WTC11 (cell line): ENCODE measurements around the gene AGAP1. TPM values are rescaled to one million over a fixed set of nuclear protein-coding genes. Genes with fewer than 3 reads are reported as not detected.

Experiments
- ATAC-seq: fragments of 200-7000 bp; cut with Tn5 transposase; 2 replicates; pipeline ENCODE4 v1.10.0; 2021; ENCODE audit warnings: mild to moderate bottlenecking, moderate library complexity
- CTCF ChIA-PET: fragments of 300-600 bp; sonication (Branson Sonifier 250); formaldehyde crosslinking; loops from one replicate; lab custom pipeline; 2021; ENCODE audit warnings: antibody characterized with exemption; lab: Charles Lee
- POLR2A ChIA-PET: fragments of 350-600 bp; sonication (Branson Sonifier 250); formaldehyde crosslinking; loops from one replicate; lab custom pipeline; 2021; ENCODE audit warnings: antibody characterized with exemption; lab: Charles Lee
- DNase-seq: peaks from one replicate; pipeline ENCODE4 v3.0.0; 2021; ENCODE audit warnings: low spot score
- H3K27ac Mint-ChIP-seq: 2 replicates; pipeline ENCODE4 v1.8.0; 2021; ENCODE audit warnings: mixed read lengths
- H3K27me3 Mint-ChIP-seq: 2 replicates; pipeline ENCODE4 v1.8.0; 2021; ENCODE audit warnings: low read depth, mild to moderate bottlenecking, moderate library complexity, mixed read lengths
- H3K36me3 Mint-ChIP-seq: 2 replicates; pipeline ENCODE4 v1.8.0; 2021; ENCODE audit warnings: mixed read lengths
- H3K4me1 Mint-ChIP-seq: 2 replicates; pipeline ENCODE4 v1.8.0; 2022; ENCODE audit warnings: mixed read lengths
- H3K4me3 Mint-ChIP-seq: 2 replicates; pipeline ENCODE4 v1.8.0; 2021; ENCODE audit warnings: mild to moderate bottlenecking, moderate library complexity, mixed read lengths
- H3K9me3 Mint-ChIP-seq: 2 replicates; pipeline ENCODE4 v1.8.0; 2021; ENCODE audit warnings: mixed read lengths
- ATF6 ChIP-seq: sonication (generic); formaldehyde crosslinking; IDR thresholded peaks from 2 replicates; pipeline ENCODE4 v1.8.1; 2023; ENCODE audit warnings: mild to moderate bottlenecking, missing genetic modification reagents
- CBFB ChIP-seq: sonication (generic); formaldehyde crosslinking; IDR thresholded peaks from 2 replicates; pipeline ENCODE4 v1.8.1; 2022; ENCODE audit warnings: mild to moderate bottlenecking, low read depth, missing genetic modification reagents
- ELF4 ChIP-seq: sonication (generic); formaldehyde crosslinking; IDR thresholded peaks from 2 replicates; pipeline ENCODE4 v1.8.1; 2022; ENCODE audit warnings: low read depth, mild to moderate bottlenecking, moderate library complexity, missing genetic modification reagents
- EMX1 ChIP-seq: fragments of 250-450 bp; sonication (Bioruptor Pico); IDR thresholded peaks from 2 replicates; pipeline ENCODE4 v1.8.0; 2021; ENCODE audit warnings: mild to moderate bottlenecking
- FOXJ3 ChIP-seq: sonication (generic); formaldehyde crosslinking; IDR thresholded peaks from 2 replicates; pipeline ENCODE4 v1.9.0; 2021; ENCODE audit warnings: missing genetic modification reagents, mild to moderate bottlenecking, borderline replicate concordance
- GABPB1 ChIP-seq: sonication (generic); formaldehyde crosslinking; IDR thresholded peaks from 2 replicates; pipeline ENCODE4 v1.8.1; 2023; ENCODE audit warnings: mild to moderate bottlenecking, missing genetic modification reagents
- GRHL2 ChIP-seq: fragments of 250-450 bp; sonication (Bioruptor Pico); IDR thresholded peaks from 2 replicates; pipeline ENCODE4 v1.8.0; 2022; ENCODE audit warnings: mild to moderate bottlenecking, moderate library complexity; ENCODE audit not compliant: insufficient replicate concordance, severe bottlenecking
- GTF2I ChIP-seq: fragments of 250-450 bp; sonication (Bioruptor Pico); conservative IDR thresholded peaks from 2 replicates; pipeline ENCODE4 v1.4.0; 2021; ENCODE audit warnings: mild to moderate bottlenecking
- IRF2 ChIP-seq: sonication (generic); formaldehyde crosslinking; IDR thresholded peaks from 2 replicates; pipeline ENCODE4 v1.8.0; 2022; ENCODE audit warnings: low read depth, missing genetic modification reagents, borderline replicate concordance
- NFE2L1 ChIP-seq: sonication (generic); formaldehyde crosslinking; IDR thresholded peaks from 2 replicates; pipeline ENCODE4 v1.8.1; 2023; ENCODE audit warnings: missing genetic modification reagents
- NR1H2 ChIP-seq: sonication (generic); formaldehyde crosslinking; IDR thresholded peaks from 2 replicates; pipeline ENCODE4 v1.9.0; 2021; ENCODE audit warnings: mild to moderate bottlenecking, moderate library complexity, missing genetic modification reagents
- NR3C1 ChIP-seq: sonication (generic); formaldehyde crosslinking; conservative IDR thresholded peaks from 2 replicates; pipeline ENCODE4 v1.8.1; 2023; ENCODE audit warnings: low read depth, mild to moderate bottlenecking, missing genetic modification reagents
- PREB ChIP-seq: sonication (generic); formaldehyde crosslinking; IDR thresholded peaks from 2 replicates; pipeline ENCODE4 v1.8.1; 2022; ENCODE audit warnings: mild to moderate bottlenecking, missing genetic modification reagents, moderate library complexity, borderline replicate concordance
- SOX15 ChIP-seq: fragments of 250-450 bp; sonication (Bioruptor Pico); IDR thresholded peaks from 2 replicates; pipeline ENCODE4 v1.9.0; 2021; ENCODE audit warnings: mild to moderate bottlenecking
- TEAD4 ChIP-seq: sonication (generic); formaldehyde crosslinking; IDR thresholded peaks from 2 replicates; pipeline ENCODE4 v1.8.0; 2022; ENCODE audit warnings: mild to moderate bottlenecking, missing genetic modification reagents
- TP53 ChIP-seq: sonication (generic); formaldehyde crosslinking; IDR thresholded peaks from 2 replicates; pipeline ENCODE4 v1.8.1; 2023; ENCODE audit warnings: mild to moderate bottlenecking, missing genetic modification reagents
- ZNF219 ChIP-seq: sonication (generic); formaldehyde crosslinking; IDR thresholded peaks from 2 replicates; pipeline ENCODE4 v1.8.0; 2023; ENCODE audit warnings: missing genetic modification reagents, mild to moderate bottlenecking, borderline replicate concordance
- ZNF263 ChIP-seq: sonication (generic); formaldehyde crosslinking; IDR thresholded peaks from 2 replicates; pipeline ENCODE4 v1.8.1; 2022; ENCODE audit warnings: low read depth, mild to moderate bottlenecking, moderate library complexity, missing genetic modification reagents
- ZNF671 ChIP-seq: fragments of 250-450 bp; sonication (Bioruptor Pico); IDR thresholded peaks from 2 replicates; pipeline ENCODE4 v1.8.0; 2021; ENCODE audit warnings: mild to moderate bottlenecking
- ZSCAN18 ChIP-seq: fragments of 250-450 bp; sonication (Bioruptor Pico); IDR thresholded peaks from 2 replicates; pipeline ENCODE4 v2.1.2; 2022; ENCODE audit warnings: mild to moderate bottlenecking, moderate library complexity
- total RNA-seq: library from RNA; stranded (reverse); gene quantifications from 3 replicates; pipeline ENCODE4 v1.2.3, GENCODE V29; 2021
- TF ChIP-seq, protein P1 (sequence below): sonication (generic); formaldehyde crosslinking; conservative IDR thresholded peaks from 2 replicates; pipeline ENCODE4 v1.8.1; 2022; ENCODE audit warnings: mild to moderate bottlenecking, missing genetic modification reagents
- TF ChIP-seq, protein P2 (sequence below): sonication (generic); formaldehyde crosslinking; IDR thresholded peaks from 2 replicates; pipeline ENCODE4 v1.8.0; 2023; ENCODE audit warnings: mild to moderate bottlenecking, missing genetic modification reagents
- TF ChIP-seq, protein P3 (sequence below): sonication (generic); formaldehyde crosslinking; IDR thresholded peaks from 2 replicates; pipeline ENCODE4 v1.8.1; 2023; ENCODE audit warnings: mild to moderate bottlenecking, missing genetic modification reagents, moderate library complexity

Gene AGAP1
- total RNA-seq, 1 experiment from 2014 or later, result 49.3 TPM

DNA sequence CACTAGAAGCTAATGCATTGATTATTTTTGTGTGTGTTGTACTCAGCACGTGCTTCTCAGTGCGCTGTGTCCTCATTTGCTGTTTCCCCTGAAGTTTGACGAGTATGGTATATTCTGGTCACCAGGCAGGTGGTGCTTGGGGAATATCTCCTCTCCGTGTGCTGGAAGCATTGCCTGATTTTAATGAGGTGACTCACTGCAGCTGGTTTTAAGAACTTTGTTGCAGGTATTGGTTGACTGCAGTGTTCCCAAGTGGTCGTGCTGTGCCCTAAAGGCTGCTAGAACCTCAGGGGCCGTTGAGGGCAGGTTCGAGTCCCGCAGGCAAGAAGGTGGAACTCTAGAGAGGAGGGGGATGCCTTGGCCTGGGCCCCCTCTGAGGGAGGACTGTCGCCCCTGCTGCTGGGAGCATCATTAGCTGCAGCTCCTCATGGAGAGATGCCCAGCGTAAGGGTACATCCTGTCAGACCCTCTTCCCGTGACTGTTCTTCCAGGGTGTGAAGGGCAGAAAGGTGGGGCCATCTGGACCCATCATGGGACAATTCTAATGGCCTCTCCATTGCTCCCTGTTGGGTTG is 82.6 kb downstream of the AGAP1 start:
- peaks cover 83% of the 10 kb centered on the region for H3K4me1 Mint-ChIP-seq

DNA sequence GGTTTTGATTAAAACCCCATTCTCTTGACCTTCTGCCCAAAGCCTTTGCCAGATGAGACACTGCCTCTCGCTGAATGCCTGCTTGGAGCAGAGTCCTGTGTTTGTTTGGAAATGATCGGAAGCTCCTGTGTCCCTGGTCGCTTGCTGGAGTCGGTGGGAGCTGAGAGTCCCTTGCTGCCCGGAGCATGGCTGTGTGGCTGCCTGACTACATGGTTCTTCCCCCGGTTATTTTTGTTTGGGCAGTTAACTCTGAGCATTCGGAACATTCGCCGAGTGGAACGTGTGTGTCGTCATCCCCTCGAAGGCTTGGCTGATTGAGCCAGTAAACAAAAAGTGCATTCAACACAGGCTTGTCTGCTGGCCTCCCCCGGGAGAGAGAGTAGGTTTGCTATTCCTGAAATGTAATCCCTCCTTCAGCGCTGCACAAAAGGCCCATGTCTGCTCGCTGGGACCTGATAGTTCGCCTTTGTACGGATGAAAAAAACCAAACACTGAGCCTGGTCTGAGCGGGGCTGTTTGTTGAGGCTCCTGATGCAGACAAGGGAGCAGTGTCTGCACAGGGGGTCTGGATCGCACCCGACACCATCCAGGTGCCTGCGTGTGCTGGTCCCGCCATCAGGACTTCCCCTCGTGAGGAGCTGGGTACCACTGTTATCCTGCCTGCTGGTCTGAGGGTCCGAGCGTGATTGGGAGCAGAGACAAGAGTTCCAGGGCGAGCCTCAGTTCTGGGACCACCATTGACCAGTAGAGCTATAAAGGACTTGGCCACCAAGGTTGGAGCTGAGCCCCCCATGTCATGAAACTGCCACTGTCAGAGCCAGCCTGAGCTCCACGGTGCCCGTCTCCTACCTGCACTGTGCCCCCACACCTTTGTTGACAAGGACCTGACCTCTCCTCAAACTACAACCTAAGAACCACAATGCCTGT is 83.8 kb downstream of the AGAP1 start:
- Mint-ChIP-seq H3K36me3 (peaks cover 3% of the 10 kb centered on the region; the same call in 1 of the 2 replicates), H3K4me1 (peaks cover 85% of the 10 kb centered on the region), H3K27ac (peak overlapping the region; percentile 81), H3K4me3 (no peak overlapping the region), H3K27me3 (no peaks in the 10 kb centered on the region), H3K9me3 (peaks cover 4% of the 10 kb centered on the region)
- no peak for ATAC-seq
- CTCF ChIA-PET, result interaction anchor here (1.4 to 1.7 kb wide), 3 partner anchors 16 to 169 kb away, joined by 5 to 8 read pairs (median 6); no protein-coding TSS in a partner anchor
- no peak for TF ChIP-seq SOX15 (CRISPR knock-in tag)
- peak; percentile 83 for TF ChIP-seq GABPB1 (CRISPR knock-in tag)
- DNase-seq, result no peak
- POLR2A ChIA-PET, result interaction anchor here (0.5 kb wide), 1 partner anchor 1237 kb away, joined by 4 read pairs; no protein-coding TSS in a partner anchor

More for the DNA sequence above, 82.6 kb downstream of the AGAP1 start:
- peaks cover 4% of the 10 kb centered on the region for H3K9me3 Mint-ChIP-seq
- peaks cover 3% of the 10 kb centered on the region; the same call in 1 of the 2 replicates for H3K36me3 Mint-ChIP-seq
- no peaks in the 10 kb centered on the region for H3K27me3 Mint-ChIP-seq
- DNase-seq (no peak), ATAC-seq (no peak)
- ChIA-PET POLR2A (no interaction called here), CTCF (no interaction called here)
- no peak overlapping the region for H3K4me3 Mint-ChIP-seq
- peak overlapping the region; percentile 74; the same call in 1 of the 2 replicates for H3K27ac Mint-ChIP-seq
- TF ChIP-seq NR1H2 (CRISPR knock-in tag) (no peak), IRF2 (CRISPR knock-in tag) (no peak), CBFB (CRISPR knock-in tag) (no peak), NR3C1 (CRISPR knock-in tag) (no peak), ZNF671 (CRISPR knock-in tag) (no peak), TEAD4 (CRISPR knock-in tag) (no peak), TP53 (no peak), GTF2I (CRISPR knock-in tag) (no peak), ZNF263 (CRISPR knock-in tag) (no peak), NFE2L1 (no peak)
- TF ChIP-seq, protein P1, sequence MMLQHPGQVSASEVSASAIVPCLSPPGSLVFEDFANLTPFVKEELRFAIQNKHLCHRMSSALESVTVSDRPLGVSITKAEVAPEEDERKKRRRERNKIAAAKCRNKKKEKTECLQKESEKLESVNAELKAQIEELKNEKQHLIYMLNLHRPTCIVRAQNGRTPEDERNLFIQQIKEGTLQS, result no peak

GRCh38 chr2:235579128-235579527 is 85.3 kb downstream of the AGAP1 start:
- H3K36me3 Mint-ChIP-seq, result peaks cover 3% of the 10 kb centered on the region; the same call in 1 of the 2 replicates
- DNase-seq (no peak), ATAC-seq (no peak)
- peaks cover 75% of the 10 kb centered on the region for H3K4me1 Mint-ChIP-seq
- CTCF ChIA-PET, result interaction anchor here (1.7 kb wide), 1 partner anchor 15 kb away, joined by 8 read pairs; no protein-coding TSS in a partner anchor
- H3K4me3 Mint-ChIP-seq, result no peak overlapping the region
- peaks cover 4% of the 10 kb centered on the region for H3K9me3 Mint-ChIP-seq
- no peaks in the 10 kb centered on the region for H3K27me3 Mint-ChIP-seq
- H3K27ac Mint-ChIP-seq, result 0 out of 2 replicates have a peak overlapping the region, but pooled peaks have one; percentile 36
- POLR2A ChIA-PET, result no interaction called here
- no peak for TF ChIP-seq PREB (CRISPR knock-in tag)
- TF ChIP-seq ATF6 (CRISPR knock-in tag), result no peak
- TF ChIP-seq ELF4 (CRISPR knock-in tag), result no peak
- no peak for TF ChIP-seq ZSCAN18
- no peak for TF ChIP-seq GRHL2 (CRISPR knock-in tag)
- TF ChIP-seq FOXJ3, result no peak
- no peak for TF ChIP-seq ZNF219
- TF ChIP-seq, protein P2, sequence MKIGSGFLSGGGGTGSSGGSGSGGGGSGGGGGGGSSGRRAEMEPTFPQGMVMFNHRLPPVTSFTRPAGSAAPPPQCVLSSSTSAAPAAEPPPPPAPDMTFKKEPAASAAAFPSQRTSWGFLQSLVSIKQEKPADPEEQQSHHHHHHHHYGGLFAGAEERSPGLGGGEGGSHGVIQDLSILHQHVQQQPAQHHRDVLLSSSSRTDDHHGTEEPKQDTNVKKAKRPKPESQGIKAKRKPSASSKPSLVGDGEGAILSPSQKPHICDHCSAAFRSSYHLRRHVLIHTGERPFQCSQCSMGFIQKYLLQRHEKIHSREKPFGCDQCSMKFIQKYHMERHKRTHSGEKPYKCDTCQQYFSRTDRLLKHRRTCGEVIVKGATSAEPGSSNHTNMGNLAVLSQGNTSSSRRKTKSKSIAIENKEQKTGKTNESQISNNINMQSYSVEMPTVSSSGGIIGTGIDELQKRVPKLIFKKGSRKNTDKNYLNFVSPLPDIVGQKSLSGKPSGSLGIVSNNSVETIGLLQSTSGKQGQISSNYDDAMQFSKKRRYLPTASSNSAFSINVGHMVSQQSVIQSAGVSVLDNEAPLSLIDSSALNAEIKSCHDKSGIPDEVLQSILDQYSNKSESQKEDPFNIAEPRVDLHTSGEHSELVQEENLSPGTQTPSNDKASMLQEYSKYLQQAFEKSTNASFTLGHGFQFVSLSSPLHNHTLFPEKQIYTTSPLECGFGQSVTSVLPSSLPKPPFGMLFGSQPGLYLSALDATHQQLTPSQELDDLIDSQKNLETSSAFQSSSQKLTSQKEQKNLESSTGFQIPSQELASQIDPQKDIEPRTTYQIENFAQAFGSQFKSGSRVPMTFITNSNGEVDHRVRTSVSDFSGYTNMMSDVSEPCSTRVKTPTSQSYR (CRISPR knock-in tag), result no peak
- TF ChIP-seq EMX1 (CRISPR knock-in tag), result no peak
- TF ChIP-seq, protein P3, sequence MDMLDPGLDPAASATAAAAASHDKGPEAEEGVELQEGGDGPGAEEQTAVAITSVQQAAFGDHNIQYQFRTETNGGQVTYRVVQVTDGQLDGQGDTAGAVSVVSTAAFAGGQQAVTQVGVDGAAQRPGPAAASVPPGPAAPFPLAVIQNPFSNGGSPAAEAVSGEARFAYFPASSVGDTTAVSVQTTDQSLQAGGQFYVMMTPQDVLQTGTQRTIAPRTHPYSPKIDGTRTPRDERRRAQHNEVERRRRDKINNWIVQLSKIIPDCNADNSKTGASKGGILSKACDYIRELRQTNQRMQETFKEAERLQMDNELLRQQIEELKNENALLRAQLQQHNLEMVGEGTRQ (CRISPR knock-in tag), result no peak
